AG04449 (cell line): ENCODE data around the gene STEAP1.

Experiments
- CTCF ChIA-PET: fragments of 350-600 bp; formaldehyde crosslinking; extraction: SDS; loops from one replicate; lab custom pipeline; 2021; ENCODE audit warnings: antibody characterized with exemption; lab: Yijun Ruan, JAX
- POLR2A ChIA-PET: fragments of 400-600, 350-600 bp; formaldehyde crosslinking; extraction: SDS; loops from one replicate; lab custom pipeline; 2020; ENCODE audit warnings: antibody characterized with exemption, inconsistent platforms; lab: Yijun Ruan, JAX
- DNase-seq: peaks from one replicate; pipeline ENCODE4 v3.0.0-alpha.2; 2010; ENCODE audit warnings: low read depth, low spot score
- H3K4me3 ChIP-seq: 2 replicates; pipeline ENCODE4 v1.5.1; 2011; ENCODE audit warnings: low read depth, mild to moderate bottlenecking, control low read depth, low read length
- TF ChIP-seq, protein P1 (sequence below): IDR thresholded peaks from one replicate; pipeline ENCODE4 v1.5.1; 2011; ENCODE audit warnings: mild to moderate bottlenecking, moderate library complexity, low read length, control low read depth, inconsistent platforms; ENCODE audit not compliant: insufficient read depth; ENCODE audit errors: missing control alignments

STEAP1 gene

GRCh38 chr7:90167361-90167760, 13.1 kb downstream of the STEAP1 start:
- DNase-seq, result no peak
- no peak overlapping the region for H3K4me3 ChIP-seq
- TF ChIP-seq, protein P1, sequence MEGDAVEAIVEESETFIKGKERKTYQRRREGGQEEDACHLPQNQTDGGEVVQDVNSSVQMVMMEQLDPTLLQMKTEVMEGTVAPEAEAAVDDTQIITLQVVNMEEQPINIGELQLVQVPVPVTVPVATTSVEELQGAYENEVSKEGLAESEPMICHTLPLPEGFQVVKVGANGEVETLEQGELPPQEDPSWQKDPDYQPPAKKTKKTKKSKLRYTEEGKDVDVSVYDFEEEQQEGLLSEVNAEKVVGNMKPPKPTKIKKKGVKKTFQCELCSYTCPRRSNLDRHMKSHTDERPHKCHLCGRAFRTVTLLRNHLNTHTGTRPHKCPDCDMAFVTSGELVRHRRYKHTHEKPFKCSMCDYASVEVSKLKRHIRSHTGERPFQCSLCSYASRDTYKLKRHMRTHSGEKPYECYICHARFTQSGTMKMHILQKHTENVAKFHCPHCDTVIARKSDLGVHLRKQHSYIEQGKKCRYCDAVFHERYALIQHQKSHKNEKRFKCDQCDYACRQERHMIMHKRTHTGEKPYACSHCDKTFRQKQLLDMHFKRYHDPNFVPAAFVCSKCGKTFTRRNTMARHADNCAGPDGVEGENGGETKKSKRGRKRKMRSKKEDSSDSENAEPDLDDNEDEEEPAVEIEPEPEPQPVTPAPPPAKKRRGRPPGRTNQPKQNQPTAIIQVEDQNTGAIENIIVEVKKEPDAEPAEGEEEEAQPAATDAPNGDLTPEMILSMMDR, result no peak
- ChIA-PET CTCF (interaction anchor here (0.7 to 3.7 kb wide), 5 partner anchors 10 to 179 kb away, joined by 3 to 15 read pairs (median 3); partner anchors contain the start of genes GTPBP10, STEAP1 and STEAP2), POLR2A (no interaction called here)

- TF ChIP-seq, protein P1, result no peak
- CTCF ChIA-PET, result no interaction called here
- no peak overlapping the region for H3K4me3 ChIP-seq
- POLR2A ChIA-PET, result no interaction called here
- DNase-seq, result no peak
These were observed 15.6 kb downstream of the STEAP1 start for GRCh38 chr7:90169891-90170290.

GRCh38 chr7:90172121-90172520, 17.9 kb downstream of the STEAP1 start:
- DNase-seq, result no peak
- H3K4me3 ChIP-seq, result no peak overlapping the region
- ChIA-PET CTCF (interaction anchor here (1.2 kb wide), 1 partner anchor 248 kb away, joined by 4 read pairs; no protein-coding TSS in a partner anchor), POLR2A (no interaction called here)
- TF ChIP-seq, protein P1, result no peak

DNA sequence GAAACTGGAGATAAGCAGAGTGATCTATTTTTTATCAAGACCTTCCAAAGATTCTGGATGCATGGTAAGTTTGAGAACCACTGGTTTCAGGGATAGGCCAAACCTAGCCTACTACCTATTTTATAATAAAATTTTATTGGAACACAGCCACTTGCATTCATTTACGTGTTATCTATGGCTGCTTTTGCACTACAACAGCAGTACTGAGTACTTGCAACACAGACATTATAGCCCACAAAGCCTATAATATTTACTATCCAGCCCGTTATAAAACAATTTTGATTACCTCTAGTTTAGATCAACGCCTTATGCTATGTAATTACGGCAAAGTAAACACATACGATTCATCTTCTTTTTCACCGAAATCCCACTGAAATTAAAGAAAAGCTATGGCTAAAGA, 18.4 kb downstream of the STEAP1 start:
- CTCF ChIA-PET, result interaction anchor here (0.8 to 1.2 kb wide), 3 partner anchors 19 to 247 kb away, joined by 3 to 4 read pairs (median 4); partner anchors contain the start of genes STEAP1 and STEAP2
- DNase-seq, result no peak
- TF ChIP-seq, protein P1, result no peak
- no peak overlapping the region for H3K4me3 ChIP-seq
- POLR2A ChIA-PET, result no interaction called here

GRCh38 chr7:90173127-90173844, 19.0 kb downstream of the STEAP1 start:
- ChIA-PET CTCF (interaction anchor here (0.8 to 1.2 kb wide), 3 partner anchors 19 to 247 kb away, joined by 3 to 4 read pairs (median 4); partner anchors contain the start of genes STEAP1 and STEAP2), POLR2A (no interaction called here)
- DNase-seq, result no peak
- no peak overlapping the region for H3K4me3 ChIP-seq
- TF ChIP-seq, protein P1, result no peak

DNA sequence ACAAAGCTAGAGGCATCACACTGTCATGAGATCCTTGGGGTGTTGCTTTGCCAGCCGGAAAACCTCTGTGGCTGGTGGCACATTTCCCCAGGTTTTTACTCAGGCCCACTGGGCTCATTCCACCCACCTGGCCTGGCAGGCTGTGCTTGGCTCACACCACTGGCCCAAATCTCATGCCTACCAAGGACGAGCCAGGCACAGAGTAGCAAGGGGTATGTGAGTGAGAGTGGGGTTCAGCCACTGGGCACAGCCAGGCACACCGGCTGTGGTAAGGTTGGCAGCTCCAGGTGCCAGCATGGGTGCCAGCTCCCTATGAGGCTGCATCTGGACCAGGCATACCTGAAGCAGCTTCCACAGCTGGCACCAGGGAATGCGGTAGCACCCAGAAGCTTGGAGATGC, 21.4 kb downstream of the STEAP1 start:
- no peak for DNase-seq
- POLR2A ChIA-PET, result no interaction called here
- CTCF ChIA-PET, result interaction anchor here (0.7 to 1.6 kb wide), 5 partner anchors 9 to 252 kb away, joined by 3 read pairs; no protein-coding TSS in a partner anchor
- TF ChIP-seq, protein P1, result no peak
- H3K4me3 ChIP-seq, result no peak overlapping the region
